T-cell (primary cell): ENCODE measurements around the gene SHC3. TPM values are rescaled to one million over a fixed set of nuclear protein-coding genes. Genes with fewer than 3 reads are reported as not detected.

Source experiments
- ATAC-seq, 4 experiments: fragments of 200-7000 bp in 3 of 4; fragments of 150-1000 bp in 1 of 4; cut with Tn5 transposase; replicated peaks in 1 of 4; 1 replicate in 3 of 4; 2 replicates in 1 of 4; pipeline ENCODE4 v1.10.0; 2021; ENCODE audit warnings: moderate library complexity in 3 of 4, mild to moderate bottlenecking in 2 of 4, moderate number of reproducible peaks in 1 of 4
- CTCF ChIA-PET, 2 donors: fragments of 300-600 bp; sonication (Branson Sonifier 250); formaldehyde crosslinking; loops; one replicate each; lab custom pipeline; 2022; ENCODE audit warnings: antibody characterized with exemption in 2 of 2; lab: Charles Lee
- POLR2A ChIA-PET, 2 donors: fragments of 300-600 bp; sonication (Branson Sonifier 250); formaldehyde crosslinking; loops; one replicate each; lab custom pipeline; 2022; ENCODE audit warnings: antibody characterized with exemption in 2 of 2; lab: Charles Lee
- DNase-seq, 35 experiments: peaks; one replicate each; pipeline versions ENCODE4 v3.0.0 to v3.0.0-alpha.2; 2013 to 2023
- H3K27ac ChIP-seq: one replicate; pipeline ENCODE4 v1.5.1; 2013; ENCODE audit warnings: low read length
- H3K27me3 ChIP-seq, 2 experiments: replicated peaks in 1 of 2; 1 replicate in 1 of 2; 2 replicates in 1 of 2; pipeline versions ENCODE4 v1.6.1 to v1.7.0; 2013; ENCODE audit warnings: low read length in 1 of 2, mixed read lengths in 1 of 2; ENCODE audit not compliant: control insufficient read depth in 2 of 2, insufficient read depth in 2 of 2; ENCODE audit errors: extremely low read depth in 1 of 2
- H3K36me3 ChIP-seq, 2 donors: 1 replicate in 1 of 2; 2 replicates in 1 of 2; pipeline versions ENCODE4 v1.6.1 to v1.7.0; 2013; ENCODE audit warnings: low read length in 1 of 2; ENCODE audit not compliant: control insufficient read depth in 2 of 2, insufficient read depth in 1 of 2; ENCODE audit errors: extremely low read depth in 1 of 2
- H3K4me1 ChIP-seq, 2 experiments: 1 replicate in 1 of 2; 2 replicates in 1 of 2; pipeline versions ENCODE4 v1.6.1 to v1.7.0; 2013; ENCODE audit warnings: low read length in 2 of 2, mixed read lengths in 1 of 2; ENCODE audit not compliant: insufficient read depth in 2 of 2, control insufficient read depth in 1 of 2; ENCODE audit errors: extremely low read depth in 1 of 2
- H3K4me3 ChIP-seq, 2 donors: 1 replicate in 1 of 2; 2 replicates in 1 of 2; pipeline versions ENCODE4 v1.5.1 to v1.7.0; 2013; ENCODE audit warnings: mild to moderate bottlenecking in 2 of 2, low read length in 1 of 2, moderate library complexity in 1 of 2; ENCODE audit not compliant: control insufficient read depth in 1 of 2; ENCODE audit errors: extremely low read depth in 1 of 2
- H3K9me3 ChIP-seq: 2 replicates; pipeline ENCODE4 v1.7.0; 2013
- H3K27ac Mint-ChIP-seq, 2 donors: one replicate each; pipeline ENCODE4 v1.8.0; 2020 to 2021; ENCODE audit warnings: mild to moderate bottlenecking in 2 of 2, mixed read lengths in 2 of 2
- H3K27me3 Mint-ChIP-seq, 2 donors: one replicate each; pipeline ENCODE4 v1.8.0; 2021 to 2022; ENCODE audit warnings: mixed read lengths in 2 of 2
- H3K36me3 Mint-ChIP-seq: one replicate; pipeline ENCODE4 v1.8.0; 2021; ENCODE audit warnings: mixed read lengths
- H3K4me1 Mint-ChIP-seq, 3 donors: one replicate each; pipeline ENCODE4 v1.8.0; 2020 to 2022; ENCODE audit warnings: mixed read lengths in 3 of 3, mild to moderate bottlenecking in 1 of 3
- H3K4me3 Mint-ChIP-seq, 3 donors: one replicate each; pipeline ENCODE4 v1.8.0; 2020 to 2022; ENCODE audit warnings: mild to moderate bottlenecking in 3 of 3, mixed read lengths in 3 of 3, moderate library complexity in 3 of 3
- H3K9me3 Mint-ChIP-seq, 3 donors: one replicate each; pipeline ENCODE4 v1.8.0; 2020 to 2022; ENCODE audit warnings: mixed read lengths in 3 of 3
- WGBS: methylation state at CpG from one replicate; pipeline ENCODE4 v1.1.5; 2013; ENCODE audit warnings: missing lambda C conversion rate; ENCODE audit not compliant: insufficient coverage; 5-methylcytosine and 5-hydroxymethylcytosine counted together
- total RNA-seq, 35 experiments: library from RNA in 6 of 35; stranded (reverse) in 6 of 35; fragments of 120-200 nt in 1 of 35; gene quantifications; one replicate each; pipeline versions ENCODE4 v1.2.1 to v1.2.4 and lab custom pipeline; 2013 to 2026

The SHC3 gene
- total RNA-seq, 5 donors from 2014 or later (not counting 1 experiment from before 2014, with no cell fraction given): 0.16 to 0.19 (median 0.18) TPM; not detected in 2

DNA sequence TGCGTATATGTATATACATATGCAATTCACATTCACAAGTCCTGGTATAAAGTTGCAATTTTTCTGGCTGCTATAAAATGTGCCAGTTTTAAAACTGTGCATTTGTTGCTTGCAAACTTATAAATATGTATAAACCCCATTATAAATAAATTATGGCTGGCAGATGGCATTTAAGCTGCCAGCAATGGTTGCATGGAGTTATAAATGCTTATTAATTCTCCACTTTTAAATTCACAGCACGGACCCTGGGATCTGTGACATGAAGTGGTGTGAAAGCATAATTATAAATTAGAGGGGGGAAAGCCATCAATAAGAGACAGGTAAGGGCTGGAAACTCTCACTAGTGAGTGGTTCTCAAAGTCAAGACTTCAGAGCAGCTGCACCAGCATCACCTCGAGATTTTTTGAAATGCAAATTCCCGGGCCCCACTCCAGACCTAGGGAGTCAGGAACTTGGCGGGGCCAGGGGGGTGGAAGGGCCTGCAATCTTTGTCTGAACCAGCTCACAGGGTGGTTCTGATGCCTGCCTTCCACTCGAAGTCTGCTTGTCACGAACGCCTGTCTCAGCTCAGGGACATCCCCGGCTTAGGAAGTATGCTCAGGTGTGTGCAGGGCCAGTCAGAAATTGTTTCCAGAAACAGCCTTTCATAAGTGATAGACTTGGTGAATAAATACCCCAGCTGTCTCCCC, 170.4 kb downstream of the SHC3 start:
- POLR2A ChIA-PET: no interaction called here
- no peaks in the 10 kb centered on the region for H3K4me1 ChIP-seq
- ATAC-seq (no peak), DNase-seq (no peak)
- no peaks in the 10 kb centered on the region for H3K9me3 ChIP-seq
- Mint-ChIP-seq H3K27ac (no peak overlapping the region), H3K36me3 (no peaks in the 10 kb centered on the region), H3K27me3 (peaks cover 14% of the 10 kb centered on the region in 2 donors), H3K4me1 (no peaks in the 10 kb centered on the region), H3K4me3 (no peak overlapping the region), H3K9me3 (no peaks in the 10 kb centered on the region)
- 79% methylated on average over 7 of the region's 9 CpGs for WGBS
- CTCF ChIA-PET: no interaction called here
- H3K27me3 ChIP-seq: peaks cover 0 to 20% of the 10 kb centered on the region in 2 experiments
- no peaks in the 10 kb centered on the region for H3K36me3 ChIP-seq
- no peak overlapping the region for H3K27ac ChIP-seq
- H3K4me3 ChIP-seq: no peak overlapping the region

DNA sequence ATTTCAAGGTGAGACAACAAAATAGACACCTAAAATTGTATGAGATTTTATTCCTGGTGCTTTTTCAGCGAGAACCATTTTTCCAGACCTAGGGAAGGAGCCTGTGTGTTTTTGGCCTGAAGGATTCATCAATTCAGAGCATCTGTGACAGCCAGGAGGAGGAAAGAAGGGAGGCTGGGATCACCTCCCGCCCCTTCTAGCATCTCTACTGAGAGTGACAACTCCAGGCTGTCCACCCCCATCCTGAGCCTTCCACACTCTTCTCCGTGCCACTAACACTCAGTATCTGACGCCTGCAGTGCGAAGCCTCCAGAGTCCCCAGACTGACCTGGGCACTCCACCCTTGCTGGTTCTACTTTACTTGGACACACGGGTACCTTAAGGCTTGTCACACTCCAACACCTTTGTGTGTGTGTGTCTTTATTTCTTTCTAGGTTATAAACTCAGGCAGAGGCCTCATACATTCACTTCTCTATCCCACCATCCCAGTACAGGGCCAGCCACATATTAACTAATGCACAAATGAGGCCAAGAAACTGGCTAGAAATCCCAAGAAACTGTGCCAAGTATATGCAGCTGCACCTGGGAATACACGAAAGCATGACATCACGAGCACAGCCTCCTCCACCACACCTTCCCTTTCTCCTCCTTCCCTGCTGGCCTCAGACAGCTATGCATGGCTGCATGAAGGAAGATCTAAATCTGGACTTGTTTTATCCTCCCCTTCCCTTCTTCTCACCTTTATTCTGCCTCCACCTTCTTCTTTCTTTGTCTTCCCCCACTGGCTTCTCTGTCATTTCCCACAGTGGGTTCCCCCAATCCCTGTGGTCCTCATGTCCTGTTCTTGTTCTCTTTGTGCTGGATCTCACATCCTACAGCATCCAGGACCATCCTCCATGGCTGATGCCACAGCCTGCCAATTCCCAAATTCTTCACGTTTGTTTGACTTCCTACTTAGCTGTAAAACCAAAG, 171.3 kb downstream of the SHC3 start:
- Mint-ChIP-seq H3K36me3 (no peaks in the 10 kb centered on the region), H3K4me1 (no peaks in the 10 kb centered on the region), H3K27me3 (peaks cover 16 to 18% of the 10 kb centered on the region in 2 donors), H3K4me3 (no peak overlapping the region), H3K9me3 (no peaks in the 10 kb centered on the region), H3K27ac (no peak overlapping the region)
- ChIA-PET POLR2A (no interaction called here), CTCF (interaction anchor here in 1 of 2 donors (0.5 kb wide), 1 partner anchor 94 kb away, joined by 3 read pairs; no protein-coding TSS in a partner anchor)
- Histone ChIP-seq H3K4me1 (no peaks in the 10 kb centered on the region), H3K9me3 (no peaks in the 10 kb centered on the region), H3K36me3 (no peaks in the 10 kb centered on the region), H3K4me3 (no peak overlapping the region), H3K27ac (no peak overlapping the region), H3K27me3 (peaks cover 0 to 19% of the 10 kb centered on the region in 2 experiments)
- WGBS: 67% methylated on average over 3 of the region's 9 CpGs
- DNase-seq (no peak), ATAC-seq (no peak)

DNA sequence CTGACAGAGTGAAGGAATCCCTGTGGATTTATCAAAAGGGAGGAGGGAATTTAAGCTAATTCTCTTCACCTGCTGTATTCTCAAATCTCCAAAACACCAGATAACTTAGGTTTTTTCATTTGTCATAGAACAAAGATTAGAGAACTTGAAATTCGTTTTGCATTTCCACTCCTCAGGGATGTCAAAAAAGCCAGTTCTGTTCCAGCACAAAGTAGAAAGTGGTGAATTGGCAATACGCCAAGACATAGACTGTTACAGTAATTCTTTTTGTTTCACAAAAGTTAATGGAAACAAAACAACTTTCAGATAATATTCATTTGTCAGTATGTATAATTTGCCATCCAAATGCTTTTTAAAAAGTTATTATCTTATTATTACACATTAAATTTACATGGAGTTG, 172.4 kb downstream of the SHC3 start:
- H3K4me1 ChIP-seq: peaks cover 0 to under 1% of the 10 kb centered on the region in 2 experiments
- H3K36me3 ChIP-seq: no peaks in the 10 kb centered on the region
- H3K27me3 Mint-ChIP-seq: peaks cover 22 to 26% of the 10 kb centered on the region in 2 donors
- no peak overlapping the region for H3K27ac ChIP-seq
- H3K27me3 ChIP-seq: peaks cover 0 to 22% of the 10 kb centered on the region in 2 experiments
- H3K4me3 Mint-ChIP-seq: no peak overlapping the region
- ChIA-PET CTCF (no interaction called here), POLR2A (no interaction called here)
- H3K9me3 Mint-ChIP-seq: no peaks in the 10 kb centered on the region
- H3K36me3 Mint-ChIP-seq: no peaks in the 10 kb centered on the region
- DNase-seq (no peak), ATAC-seq (no peak)
- no peak overlapping the region for H3K27ac Mint-ChIP-seq
- no CpG with 5 or more reads among the region's 2 CpGs for WGBS
- peaks cover 0 to under 1% (median under 1%) of the 10 kb centered on the region in 3 donors for H3K4me1 Mint-ChIP-seq
- H3K4me3 ChIP-seq: no peak overlapping the region
- no peaks in the 10 kb centered on the region for H3K9me3 ChIP-seq

DNA sequence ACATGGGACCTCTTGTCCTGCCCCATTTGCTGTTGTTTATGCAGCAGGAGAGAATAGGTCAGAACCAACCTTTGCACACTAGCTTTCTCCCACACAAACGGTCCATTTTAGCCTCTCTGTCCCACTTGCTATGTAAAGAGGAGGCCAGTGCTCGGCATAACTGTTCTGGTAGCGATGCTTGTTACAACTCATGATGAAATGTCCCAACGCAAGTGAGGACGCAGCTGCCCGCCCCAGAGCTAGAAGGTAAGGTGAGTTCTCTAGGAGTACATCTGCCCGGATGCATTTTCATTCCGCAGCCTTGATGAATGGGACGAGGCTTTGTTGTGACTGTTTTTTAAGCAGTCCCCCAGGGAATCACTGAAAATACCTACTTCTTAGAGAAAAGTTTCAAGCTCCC, 173.3 kb downstream of the SHC3 start:
- ChIA-PET CTCF (no interaction called here), POLR2A (no interaction called here)
- H3K9me3 Mint-ChIP-seq: no peaks in the 10 kb centered on the region
- WGBS: no CpG with 5 or more reads among the region's 9 CpGs
- H3K27ac Mint-ChIP-seq: no peak overlapping the region
- peaks cover 26 to 28% of the 10 kb centered on the region in 2 donors for H3K27me3 Mint-ChIP-seq
- ATAC-seq: no peak
- Histone ChIP-seq H3K9me3 (no peaks in the 10 kb centered on the region), H3K27me3 (peaks cover 0 to 23% of the 10 kb centered on the region in 2 experiments), H3K4me3 (no peak overlapping the region), H3K27ac (no peak overlapping the region), H3K36me3 (no peaks in the 10 kb centered on the region), H3K4me1 (peaks cover 0 to 7% of the 10 kb centered on the region in 2 experiments)
- no peak for DNase-seq
- H3K36me3 Mint-ChIP-seq: no peaks in the 10 kb centered on the region
- peaks cover 5 to 7% (median 6%) of the 10 kb centered on the region in 3 donors for H3K4me1 Mint-ChIP-seq
- H3K4me3 Mint-ChIP-seq: no peak overlapping the region

DNA sequence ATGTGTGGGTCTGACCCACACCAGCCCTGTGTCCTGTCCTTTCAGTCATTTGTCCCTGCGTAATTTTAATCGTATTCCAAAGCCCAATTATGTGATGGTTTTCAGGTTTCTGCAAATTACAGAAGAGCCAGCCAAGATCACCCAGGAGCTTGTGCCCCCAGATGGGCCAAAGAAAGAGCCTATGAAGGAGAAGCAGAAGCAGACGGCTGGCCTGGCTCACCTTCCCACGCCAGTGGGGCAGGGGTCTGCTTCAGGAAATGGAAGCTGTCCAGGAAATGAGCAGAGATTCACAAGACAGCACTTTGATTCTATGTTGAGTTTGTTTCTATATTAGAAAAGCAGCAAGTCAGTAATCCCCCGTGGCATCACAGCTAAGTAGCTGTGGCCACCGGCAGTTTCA, 175.6 kb downstream of the SHC3 start:
- Histone ChIP-seq H3K4me1 (peaks cover 0 to 7% of the 10 kb centered on the region in 2 experiments), H3K9me3 (no peaks in the 10 kb centered on the region), H3K27ac (no peak overlapping the region), H3K36me3 (no peaks in the 10 kb centered on the region), H3K4me3 (no peak overlapping the region), H3K27me3 (peaks cover 0 to 18% of the 10 kb centered on the region in 2 experiments)
- no peaks in the 10 kb centered on the region for H3K36me3 Mint-ChIP-seq
- ChIA-PET POLR2A (no interaction called here), CTCF (interaction anchor here in 1 of 2 donors (0.6 kb wide), 1 partner anchor 398 kb away, joined by 3 read pairs; no protein-coding TSS in a partner anchor)
- no peak overlapping the region for H3K4me3 Mint-ChIP-seq
- DNase-seq (no peak), ATAC-seq (no peak)
- no peaks in the 10 kb centered on the region for H3K9me3 Mint-ChIP-seq
- H3K27ac Mint-ChIP-seq: no peak overlapping the region
- peaks cover 26% of the 10 kb centered on the region in 2 donors for H3K27me3 Mint-ChIP-seq
- 85% methylated on average over 6 of the region's 6 CpGs for WGBS
- H3K4me1 Mint-ChIP-seq: peaks cover 5 to 7% (median 6%) of the 10 kb centered on the region in 3 donors

DNA sequence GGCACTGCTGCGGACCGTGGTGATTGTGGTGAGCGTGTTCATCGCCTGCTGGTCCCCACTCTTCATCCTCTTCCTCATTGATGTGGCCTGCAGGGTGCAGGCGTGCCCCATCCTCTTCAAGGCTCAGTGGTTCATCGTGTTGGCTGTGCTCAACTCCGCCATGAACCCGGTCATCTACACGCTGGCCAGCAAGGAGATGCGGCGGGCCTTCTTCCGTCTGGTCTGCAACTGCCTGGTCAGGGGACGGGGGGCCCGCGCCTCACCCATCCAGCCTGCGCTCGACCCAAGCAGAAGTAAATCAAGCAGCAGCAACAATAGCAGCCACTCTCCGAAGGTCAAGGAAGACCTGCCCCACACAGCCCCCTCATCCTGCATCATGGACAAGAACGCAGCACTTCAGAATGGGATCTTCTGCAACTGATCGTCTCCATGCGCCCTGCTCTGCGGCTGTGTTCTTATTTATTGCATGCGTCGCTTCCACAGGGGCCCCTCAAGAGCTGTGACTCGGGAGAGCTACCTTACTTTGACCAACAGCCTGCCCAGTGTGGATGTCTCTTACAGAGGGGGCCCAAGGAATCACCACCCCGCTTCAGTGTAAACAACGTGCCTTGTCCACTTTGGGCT, 176.6 kb downstream of the SHC3 start:
- peaks cover 5 to 7% (median 6%) of the 10 kb centered on the region in 3 donors for H3K4me1 Mint-ChIP-seq
- H3K4me1 ChIP-seq: peaks cover 0 to 7% of the 10 kb centered on the region in 2 experiments
- ATAC-seq (no peak), DNase-seq (no peak)
- H3K9me3 ChIP-seq: no peaks in the 10 kb centered on the region
- H3K36me3 ChIP-seq: no peaks in the 10 kb centered on the region
- H3K27ac ChIP-seq: no peak overlapping the region
- H3K9me3 Mint-ChIP-seq: no peaks in the 10 kb centered on the region
- WGBS: 94% methylated on average over 27 of the region's 27 CpGs
- ChIA-PET POLR2A (no interaction called here), CTCF (no interaction called here)
- no peak overlapping the region for H3K4me3 Mint-ChIP-seq
- H3K4me3 ChIP-seq: no peak overlapping the region
- H3K27me3 ChIP-seq: peaks cover 0 to 18% of the 10 kb centered on the region in 2 experiments
- H3K36me3 Mint-ChIP-seq: no peaks in the 10 kb centered on the region
- no peak overlapping the region for H3K27ac Mint-ChIP-seq
- H3K27me3 Mint-ChIP-seq: peaks cover 20 to 26% of the 10 kb centered on the region in 2 donors
